DMS114 treated with DMSO at 0.1 percent for 48 hours (cell line): Measurements from ENCODE around the gene SFXN1.
A peak's percentile ranks its signal among the peaks of the same experiment; 100 is the strongest.
"Not testable (repeated sequence)": the region's sequence is repeated elsewhere in the genome, so short reads cannot be mapped to it uniquely, and the experiment has no call there.

Experiments
- DNase-seq: peaks from one replicate; lab custom pipeline; 2025; ENCODE audit not compliant: unreplicated experiment; lab: John Stamatoyannopoulos, UW

The SFXN1 gene

GRCh38 chr5:175493726-175494125, 15.4 kb downstream of the SFXN1 start:
- DNase-seq = no peak

DNA sequence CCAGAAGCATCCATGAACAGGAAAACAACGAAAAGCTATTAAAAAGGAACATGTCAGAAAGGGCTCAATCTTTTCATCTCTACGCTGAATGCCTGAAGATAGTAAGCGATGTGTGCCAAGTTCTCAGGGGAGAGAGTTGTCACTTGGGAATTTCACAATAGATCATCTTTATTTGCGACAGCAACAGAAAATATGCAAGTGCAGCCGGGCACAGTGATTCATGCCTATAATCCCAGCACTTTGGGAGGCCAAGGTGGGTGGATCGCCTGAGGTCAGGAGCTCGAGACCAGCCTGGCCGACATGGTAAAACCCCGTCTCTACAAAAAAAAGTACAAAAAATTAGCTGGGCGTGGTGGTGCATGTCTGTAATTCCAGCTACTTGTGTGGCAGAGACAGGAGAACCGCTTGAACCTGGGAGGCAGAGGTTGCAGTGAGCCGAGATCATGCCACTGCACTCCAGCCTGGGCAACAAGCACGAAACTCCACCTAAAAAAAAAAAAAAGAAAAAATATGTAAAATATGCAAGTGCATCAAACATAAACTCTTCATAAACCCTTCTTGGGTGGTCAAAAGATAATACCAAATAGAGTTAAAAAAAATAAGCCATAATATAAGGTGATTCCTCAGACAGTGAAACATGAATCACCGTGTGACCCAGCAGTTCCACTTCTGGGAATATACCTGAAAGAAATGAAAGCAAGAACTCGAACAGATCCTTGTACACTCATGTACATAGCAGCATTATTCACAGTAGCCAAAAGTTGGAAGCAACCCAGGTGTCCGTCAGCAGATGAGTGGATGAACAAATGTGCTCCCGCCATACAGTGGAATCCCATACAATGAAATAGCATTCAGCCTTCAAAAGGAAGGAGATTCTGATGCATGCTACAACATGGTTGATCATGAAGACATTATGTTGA, 16.2 kb downstream of the SFXN1 start:
- no peak for DNase-seq

- no peak for DNase-seq
These were observed 23.4 kb downstream of the SFXN1 start for GRCh38 chr5:175501759-175502158.

DNA sequence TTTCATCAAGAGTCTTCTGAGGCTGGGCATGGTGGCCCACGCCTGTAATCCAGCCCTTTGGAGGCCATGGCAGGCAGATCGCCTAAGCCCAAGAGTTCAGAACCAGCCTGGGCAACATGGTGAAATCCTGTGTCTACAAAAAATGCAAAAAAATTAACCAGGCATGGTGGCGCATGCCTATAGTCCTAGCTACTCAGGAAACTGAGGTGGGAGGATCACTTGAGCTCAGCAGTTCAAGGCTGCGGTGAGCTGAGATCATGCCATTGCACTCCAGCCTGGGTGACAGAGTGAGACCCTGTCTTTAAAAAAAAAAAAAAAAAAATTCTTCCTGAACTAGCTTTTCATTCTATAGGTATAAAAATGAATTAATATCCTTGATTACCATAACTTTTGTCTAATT, 29.3 kb downstream of the SFXN1 start:
- not testable (repeated sequence) for DNase-seq

- no peak for DNase-seq
These were observed 30.5 kb downstream of the SFXN1 start for GRCh38 chr5:175508896-175509295.

DNA sequence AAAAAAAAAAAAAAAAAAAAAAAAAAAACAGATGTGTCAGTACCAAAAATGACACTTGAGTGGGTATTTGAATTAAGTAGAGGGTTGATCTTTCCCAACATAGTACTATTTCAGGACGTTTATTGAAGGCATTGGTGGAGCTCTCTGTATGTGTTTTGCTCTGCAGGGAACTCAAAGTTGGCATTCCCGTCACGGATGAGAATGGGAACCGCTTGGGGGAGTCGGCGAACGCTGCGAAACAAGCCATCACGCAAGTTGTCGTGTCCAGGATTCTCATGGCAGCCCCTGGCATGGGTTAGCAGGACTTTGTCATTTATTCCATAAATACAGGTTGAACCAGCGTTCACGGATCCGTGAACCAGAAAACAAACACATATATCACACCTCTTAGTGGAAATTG, 34.9 kb downstream of the SFXN1 start:
- DNase-seq = no peak

GRCh38 chr5:175513726-175514125, 35.4 kb downstream of the SFXN1 start:
- DNase-seq = no peak

GRCh38 chr5:175516933-175517823, 38.8 kb downstream of the SFXN1 start:
- DNase-seq = no peak

- DNase-seq = no peak
These were observed 39.6 kb downstream of the SFXN1 start for GRCh38 chr5:175517824-175518450.

GRCh38 chr5:175519006-175519405, 40.6 kb downstream of the SFXN1 start:
- no peak for DNase-seq

GRCh38 chr5:175520321-175520720, 42.0 kb downstream of the SFXN1 start:
- no peak for DNase-seq

DNA sequence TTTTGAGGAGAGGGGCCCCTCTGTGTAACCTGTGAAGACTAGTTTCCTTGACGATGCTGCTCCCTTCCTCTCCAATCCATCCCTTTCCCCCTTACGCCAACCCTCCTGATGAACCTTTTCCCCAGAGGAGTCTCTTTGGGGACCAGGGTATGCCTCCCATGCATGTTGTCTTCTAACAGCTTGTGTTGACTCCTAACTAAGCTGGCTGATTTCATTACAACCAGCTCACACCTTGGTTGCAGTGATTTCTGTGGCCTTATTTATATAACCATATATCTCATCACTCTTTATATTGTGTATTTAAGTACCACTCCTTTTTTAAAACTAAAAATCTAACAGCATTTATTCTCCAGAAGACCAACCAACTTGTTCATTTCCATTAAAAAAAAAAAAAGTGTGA, 42.5 kb downstream of the SFXN1 start:
- no peak for DNase-seq

DNA sequence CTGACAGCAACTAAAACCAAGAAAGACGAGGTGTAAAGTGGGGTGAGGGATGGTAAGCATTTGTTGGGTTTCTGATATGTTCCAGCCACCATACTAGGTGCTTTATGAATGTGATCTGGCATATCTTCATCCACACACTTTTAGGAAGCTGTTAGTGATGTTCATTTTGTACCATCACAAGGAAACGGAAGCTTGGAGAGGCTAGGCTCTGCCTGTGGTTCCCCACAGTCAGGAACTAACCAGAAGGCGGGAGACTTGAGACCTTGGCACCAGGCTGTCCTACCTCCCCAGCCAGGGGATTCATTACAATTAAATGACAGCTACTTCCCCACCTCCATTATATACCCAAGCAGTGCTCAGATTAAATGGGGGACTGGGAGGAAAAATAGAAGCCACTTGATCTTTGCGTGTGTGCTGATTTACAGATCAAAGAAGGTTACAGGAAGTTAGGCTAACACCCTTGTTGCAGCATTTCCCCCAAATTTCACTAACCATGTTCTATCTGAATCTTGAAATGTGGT, 43.0 kb downstream of the SFXN1 start:
- DNase-seq = no peak

- DNase-seq = no peak
These were observed 44.9 kb downstream of the SFXN1 start for GRCh38 chr5:175523292-175523691.

GRCh38 chr5:175524211-175524610, 45.9 kb downstream of the SFXN1 start:
- DNase-seq = no peak

GRCh38 chr5:175526691-175527090, 48.3 kb downstream of the SFXN1 start:
- DNase-seq = no peak

DNA sequence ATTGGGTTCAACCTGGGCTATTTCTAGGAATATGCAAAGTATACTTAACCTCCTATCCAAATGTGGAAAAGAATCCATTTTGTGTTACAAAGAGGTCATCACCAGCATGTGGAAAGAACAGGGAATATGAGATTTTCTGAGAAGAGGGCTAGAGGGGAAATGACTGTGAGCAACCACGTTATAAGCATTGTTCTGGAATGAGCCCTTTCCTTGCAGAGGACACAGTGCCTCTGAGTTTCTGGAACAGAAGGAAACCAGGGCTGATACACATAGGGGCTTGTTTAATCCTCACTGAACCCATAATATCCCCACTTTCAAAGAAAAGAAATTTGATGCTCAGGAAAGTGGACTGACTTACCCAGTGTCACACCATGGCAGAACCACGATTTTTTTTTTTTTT, 53.0 kb downstream of the SFXN1 start:
- DNase-seq = no peak

- DNase-seq = peak; percentile 75
These were observed 55.9 kb downstream of the SFXN1 start for GRCh38 chr5:175534070-175534932.

DNA sequence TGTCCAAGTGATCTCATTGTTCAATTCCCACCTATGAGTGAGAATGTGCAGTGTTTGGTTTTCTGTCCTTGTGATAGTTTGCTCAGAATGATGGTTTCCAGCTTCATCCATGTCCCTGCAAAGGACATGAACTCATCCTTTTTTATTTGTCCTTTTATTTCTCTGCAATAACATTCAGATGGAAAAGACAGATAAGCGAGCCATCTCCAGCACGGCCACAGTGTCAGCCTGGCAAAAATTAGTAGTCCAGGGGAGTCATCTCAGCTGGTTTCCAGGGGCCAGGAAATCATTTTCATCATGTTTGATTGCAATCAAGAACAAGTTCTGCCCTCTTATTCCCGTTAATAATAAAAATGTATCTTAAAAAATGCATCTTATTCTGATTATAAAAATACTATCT, 57.0 kb downstream of the SFXN1 start:
- DNase-seq = not testable (repeated sequence)

- no peak for DNase-seq
These were observed 57.4 kb downstream of the SFXN1 start for GRCh38 chr5:175535796-175536195.
